Measurements from ENCODE around the gene FASTKD3. TPM values are rescaled to one million over a fixed set of nuclear protein-coding genes. Genes with fewer than 3 reads are reported as not detected.

Gene FASTKD3
- total and polyA plus RNA-seq, 2 of the 4 experiments (the other 2 are of a cell fraction) = 8.4 to 12.7 TPM

GRCh38 chr5:7823594-7823993 lies 45.2 kb downstream of the FASTKD3 start:
- 56% methylated on average over 2 of the region's 8 CpGs; no CpG with 5 or more reads in 1 of the 2 experiments for WGBS, 2 experiments (ENCODE audit: extremely low coverage in 2 of 2, insufficient read length in 1 of 2)

More at GRCh38 chr5:7823594-7823993, 45.2 kb downstream of the FASTKD3 start:
- H3K9ac ChIP-seq (ENCODE audit: low read depth, low read length) = no peak overlapping the region
- H4K91ac ChIP-seq (ENCODE audit: insufficient read depth, low read depth, low read length) = no peak overlapping the region
- no peak overlapping the region for H2AK5ac ChIP-seq (ENCODE audit: low read depth, low read length)
- intact Hi-C loops (cut with micrococcal nuclease) = no loop called here
- no peak overlapping the region for H2AK9ac ChIP-seq (replicated peaks; ENCODE audit: low read depth, low read length, poor library complexity)
- H2AFZ ChIP-seq (replicated peaks; ENCODE audit: low read length, poor library complexity) = no peak overlapping the region
- CTCF ChIA-PET = no interaction called here
- no peak overlapping the region for H4K5ac ChIP-seq (ENCODE audit: low read depth, low read length)
- H3K36me3 ChIP-seq (ENCODE audit: control insufficient read depth, insufficient read depth, low read length) = no peaks in the 10 kb centered on the region
- H3K4ac ChIP-seq (ENCODE audit: low read depth, low read length) = no peak overlapping the region
- no peaks in the 10 kb centered on the region for H3K9me1 ChIP-seq (ENCODE audit: insufficient read depth, low read length)
- H3K4me1 ChIP-seq (ENCODE audit: control insufficient read depth, insufficient read depth, low read length) = no peaks in the 10 kb centered on the region
- H3K23ac ChIP-seq (ENCODE audit: low read depth, low read length) = no peak overlapping the region
- H3K4me3 ChIP-seq (ENCODE audit: insufficient read depth, low read depth, low read length) = no peak overlapping the region
- BruUV-seq (replicated peaks) = no TSS peak
- dilution Hi-C loops (cut with HindIII; ENCODE audit: low sequenced_read_pairs, unreplicated experiment) = no loop called here
- no peak for DNase-seq
- ATAC-seq (ENCODE audit: low read depth) = no peak
- H2BK15ac ChIP-seq (ENCODE audit: low read depth, low read length) = no peak overlapping the region
- TF ChIP-seq RAD21 (IDR thresholded peaks at IDR 0.05; ENCODE audit: low read length) (no peak), USF2 (IDR thresholded peaks at IDR 0.05; ENCODE audit: low read depth, low read length) (no peak), MXI1 (IDR thresholded peaks at IDR 0.05; ENCODE audit: borderline replicate concordance, low read depth, low read length) (no peak), MAZ (IDR thresholded peaks at IDR 0.05; ENCODE audit: borderline replicate concordance, low read depth, low read length) (no peak), POLR2A (IDR thresholded peaks at IDR 0.05; ENCODE audit: low read depth, low read length) (no peak), CTCF (conservative IDR thresholded peaks at IDR 0.05; ENCODE audit: low read depth, low read length) (no peak), CEBPB (IDR thresholded peaks at IDR 0.05; ENCODE audit: low read depth, low read length) (no peak), RCOR1 (IDR thresholded peaks at IDR 0.05; ENCODE audit: insufficient replicate concordance, low read length) (no peak), CHD1 (IDR thresholded peaks at IDR 0.05; ENCODE audit: low read depth, low read length) (no peak), ELK1 (IDR thresholded peaks at IDR 0.05; ENCODE audit: borderline replicate concordance, low read depth, low read length) (no peak), NFE2L2 (IDR thresholded peaks at IDR 0.05; ENCODE audit: low read depth, low read length) (no peak), FOS (IDR thresholded peaks at IDR 0.05; ENCODE audit: low read depth, low read length) (no peak), BHLHE40 (IDR thresholded peaks at IDR 0.05; ENCODE audit: low read depth, low read length) (no peak), RFX5 (IDR thresholded peaks at IDR 0.05; ENCODE audit: low read depth, low read length) (no peak)
- H4K8ac ChIP-seq (ENCODE audit: low read depth in 2 of 2, low read length in 2 of 2) = no peak overlapping the region
- H3K14ac ChIP-seq (replicated peaks; ENCODE audit: low read depth, low read length) = no peak overlapping the region
- in situ Hi-C loops (cut with MboI; ENCODE audit: low sequenced_read_pairs) = no loop called here
- H3K79me1 ChIP-seq (ENCODE audit: low read depth in 1 of 2, low read length in 2 of 2) = no peaks in the 10 kb centered on the region
- POLR2A ChIA-PET (ENCODE audit: unreplicated experiment) = no interaction called here
- H3K27ac ChIP-seq (ENCODE audit: insufficient read depth, low read length) = no peak overlapping the region
- H4K20me1 ChIP-seq (ENCODE audit: insufficient read depth, low read length) = no peaks in the 10 kb centered on the region
- H3K9me3 ChIP-seq (ENCODE audit: control insufficient read depth, insufficient read depth, low read length) = no peaks in the 10 kb centered on the region
- H3K27me3 ChIP-seq (ENCODE audit: control insufficient read depth, insufficient read depth, low read length) = peaks cover 4% of the 10 kb centered on the region
- no peak overlapping the region for H2BK5ac ChIP-seq (ENCODE audit: low read depth, low read length, poor library complexity, severe bottlenecking)
- no peak overlapping the region for H3K18ac ChIP-seq (ENCODE audit: low read depth, low read length)
- no peak overlapping the region for H3K56ac ChIP-seq (ENCODE audit: extremely low read depth, insufficient read depth, low read length)
- H3K4me2 ChIP-seq (ENCODE audit: low read depth, low read length) = no peak overlapping the region
- H2BK20ac ChIP-seq (ENCODE audit: low read depth, low read length) = no peak overlapping the region
- no peak overlapping the region for H2BK120ac ChIP-seq (ENCODE audit: low read depth, low read length)

All from IMR-90 (cell line).